Measurements from ENCODE around the gene KLHL10. TPM values are rescaled to one million over a fixed set of nuclear protein-coding genes. Genes with fewer than 3 reads are reported as not detected.
A peak's percentile ranks its signal among the peaks of the same experiment; 100 is the strongest.

Gene KLHL10
- total and polyA plus RNA-seq, 9 of the 15 experiments (the other 6 are each of a cell fraction or from before 2014, with no cell fraction given), result 0.06 to 0.56 (median 0.12) TPM; not detected in 5

DNA sequence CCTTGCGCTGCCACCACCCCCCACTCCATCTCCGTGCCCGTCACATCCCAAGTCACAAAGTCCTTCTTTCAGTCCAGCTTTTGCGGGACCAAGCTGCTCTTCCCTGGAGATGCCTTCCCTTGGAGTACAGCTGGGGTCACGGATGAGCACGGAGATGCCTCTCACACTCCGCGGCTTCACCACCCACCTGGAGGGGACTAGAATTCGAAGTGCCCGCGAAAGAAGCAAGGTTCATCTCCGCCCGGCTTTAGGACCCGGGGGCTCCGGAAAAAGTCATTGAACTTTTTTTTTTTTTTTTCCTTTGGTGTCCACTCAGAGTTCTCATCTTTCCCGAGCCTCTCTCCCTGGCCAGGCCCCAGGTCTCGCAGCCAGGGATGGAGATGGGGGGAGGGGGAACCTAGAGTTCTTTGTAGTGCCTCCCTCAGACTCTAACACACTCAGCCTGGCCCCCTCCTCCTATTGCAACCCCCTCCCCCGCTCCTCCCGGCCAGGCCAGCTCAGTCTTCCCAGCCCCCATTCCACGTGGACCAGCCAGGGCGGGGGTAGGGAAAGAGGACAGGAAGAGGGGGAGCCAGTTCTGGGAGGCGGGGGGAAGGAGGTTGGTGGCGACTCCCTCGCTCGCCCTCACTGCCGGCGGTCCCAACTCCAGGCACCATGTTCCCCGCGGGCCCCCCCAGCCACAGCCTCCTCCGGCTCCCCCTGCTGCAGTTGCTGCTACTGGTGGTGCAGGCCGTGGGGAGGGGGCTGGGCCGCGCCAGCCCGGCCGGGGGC lies 25.1 kb upstream of the KLHL10 start, which contains the start of gene FKBP10:
Gene FKBP10 (plus strand): TSS at position 624 of the 771 bp plus-strand sequence. CDS start 31 bp downstream, at position 655.
- intact Hi-C loops (cut with micrococcal nuclease) (no loop called here), in situ Hi-C loops (cut with MboI) (no loop called here)
- Histone ChIP-seq H3K9me3 (replicated peaks; ENCODE audit: control insufficient read depth, insufficient read depth, low read depth, low read length) (no peaks in the 10 kb centered on the region), H3K79me2 (ENCODE audit: control insufficient read depth, insufficient read depth, low read length) (no peaks in the 10 kb centered on the region), H4K20me1 (replicated peaks; ENCODE audit: control insufficient read depth, insufficient read depth, low read length) (no peaks in the 10 kb centered on the region), H3K4me2 (ENCODE audit: insufficient read depth, low read length) (peak within 1 kb of the TSS; percentile 66), H3K36me3 (ENCODE audit: control insufficient read depth, insufficient read depth, low read length) (no peaks in the 10 kb centered on the region), H3K4me3 (peak within 1 kb of the TSS; percentile 52), H3K27ac (ENCODE audit: extremely low read depth, low read depth, low read length) (no peak within 1 kb of the TSS), H2AFZ (ENCODE audit: low read depth, low read length) (peak within 1 kb of the TSS; percentile 86), H3K27me3 (ENCODE audit: control insufficient read depth in 2 of 2, insufficient read depth in 2 of 2, low read length in 2 of 2) (no peaks in the 10 kb centered on the region), H3K9ac (ENCODE audit: insufficient read depth in 1 of 2, low read depth in 2 of 2, low read length in 2 of 2) (peak within 1 kb of the TSS; percentile 54 to 91; a peak in 3 of 4 replicates), H3K4me1 (replicated peaks in 1 of 2; ENCODE audit: control insufficient read depth in 2 of 2, insufficient read depth in 2 of 2, low read length in 2 of 2) (peaks cover 2 to 30% of the 10 kb centered on the region in 2 experiments; a peak in 3 of 5 replicates), H3K9me1 (ENCODE audit: control insufficient read depth, insufficient read depth, low read length) (no peaks in the 10 kb centered on the region)
- ATAC-seq, result peak; percentile 7; the same call in 2 of the 3 replicates
- ChIA-PET POLR2A (interaction anchor here (1.1 to 1.3 kb wide), 3 partner anchors 24 to 124 kb away, joined by 3 to 6 read pairs (median 5); partner anchors contain the start of gene JUP), CTCF (ENCODE audit: low intra/inter-chr PET ratio) (interaction anchor here (0.6 kb wide), 1 partner anchor 82 kb away, joined by 4 read pairs; no protein-coding TSS in a partner anchor)
- peak in 1 of 4 experiments; percentile 39 for DNase-seq (ENCODE audit: extremely low read depth in 1 of 4, low spot score in 3 of 4)
- WGBS (ENCODE audit: insufficient coverage, low coverage, missing lambda C conversion rate), result 38% methylated on average over 23 of the region's 35 CpGs
- FAIRE-seq, result no peak
- no TSS peak for BruUV-seq (replicated peaks)
- peak; percentile 11; the same call in 1 of the 2 replicates for TF ChIP-seq MYC (IDR thresholded peaks at IDR 0.05; ENCODE audit: low read depth, low read length)
- no peak for TF ChIP-seq MYC (CRISPR knock-in tag; IDR thresholded peaks at IDR 0.05; ENCODE audit: borderline replicate concordance, low read depth)
- TF ChIP-seq TAL1 (IDR thresholded peaks at IDR 0.05), result no peak
- TF ChIP-seq PHF20 (IDR thresholded peaks at IDR 0.05; ENCODE audit: partially characterized antibody), result peak; percentile 21
- no peak for TF ChIP-seq CBX8 (IDR thresholded peaks at IDR 0.05; ENCODE audit: borderline replicate concordance, extremely low read depth, low read depth, low read length, poor library complexity, severe bottlenecking)
- peak; percentile 5; the same call in 1 of the 2 replicates for TF ChIP-seq PHF8 (IDR thresholded peaks at IDR 0.05; ENCODE audit: borderline replicate concordance, low read length)
- TF ChIP-seq SMC3 (conservative IDR thresholded peaks at IDR 0.05; ENCODE audit: insufficient read depth, low read depth, low read length), result no peak
- TF ChIP-seq, protein P1, sequence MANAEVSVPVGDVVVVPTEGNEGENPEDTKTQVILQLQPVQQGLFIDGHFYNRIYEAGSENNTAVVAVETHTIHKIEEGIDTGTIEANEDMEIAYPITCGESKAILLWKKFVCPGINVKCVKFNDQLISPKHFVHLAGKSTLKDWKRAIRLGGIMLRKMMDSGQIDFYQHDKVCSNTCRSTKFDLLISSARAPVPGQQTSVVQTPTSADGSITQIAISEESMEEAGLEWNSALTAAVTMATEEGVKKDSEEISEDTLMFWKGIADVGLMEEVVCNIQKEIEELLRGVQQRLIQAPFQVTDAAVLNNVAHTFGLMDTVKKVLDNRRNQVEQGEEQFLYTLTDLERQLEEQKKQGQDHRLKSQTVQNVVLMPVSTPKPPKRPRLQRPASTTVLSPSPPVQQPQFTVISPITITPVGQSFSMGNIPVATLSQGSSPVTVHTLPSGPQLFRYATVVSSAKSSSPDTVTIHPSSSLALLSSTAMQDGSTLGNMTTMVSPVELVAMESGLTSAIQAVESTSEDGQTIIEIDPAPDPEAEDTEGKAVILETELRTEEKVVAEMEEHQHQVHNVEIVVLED (CRISPR knock-in tag; IDR thresholded peaks at IDR 0.05), result no peak
- no peak for TF ChIP-seq PML (IDR thresholded peaks at IDR 0.05; ENCODE audit: low read length)
- TF ChIP-seq ZNF384 (IDR thresholded peaks at IDR 0.05; ENCODE audit: low read depth, low read length), result peak; percentile 92
- no peak for TF ChIP-seq RNF2 (IDR thresholded peaks at IDR 0.05)
- TF ChIP-seq THRAP3 (IDR thresholded peaks at IDR 0.05; ENCODE audit: borderline replicate concordance), result no peak
- TF ChIP-seq, protein P2, sequence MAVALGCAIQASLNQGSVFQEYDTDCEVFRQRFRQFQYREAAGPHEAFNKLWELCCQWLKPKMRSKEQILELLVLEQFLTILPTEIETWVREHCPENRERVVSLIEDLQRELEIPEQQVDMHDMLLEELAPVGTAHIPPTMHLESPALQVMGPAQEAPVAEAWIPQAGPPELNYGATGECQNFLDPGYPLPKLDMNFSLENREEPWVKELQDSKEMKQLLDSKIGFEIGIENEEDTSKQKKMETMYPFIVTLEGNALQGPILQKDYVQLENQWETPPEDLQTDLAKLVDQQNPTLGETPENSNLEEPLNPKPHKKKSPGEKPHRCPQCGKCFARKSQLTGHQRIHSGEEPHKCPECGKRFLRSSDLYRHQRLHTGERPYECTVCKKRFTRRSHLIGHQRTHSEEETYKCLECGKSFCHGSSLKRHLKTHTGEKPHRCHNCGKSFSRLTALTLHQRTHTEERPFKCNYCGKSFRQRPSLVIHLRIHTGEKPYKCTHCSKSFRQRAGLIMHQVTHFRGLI (CRISPR knock-in tag; IDR thresholded peaks at IDR 0.05), result no peak
- no peak for TF ChIP-seq RHOXF2B (CRISPR knock-in tag; conservative IDR thresholded peaks at IDR 0.05)
- no peak for TF ChIP-seq ZNF165 (CRISPR knock-in tag; IDR thresholded peaks at IDR 0.05; ENCODE audit: borderline replicate concordance)

Measured in K562 (cell line).